PC-3 (cell line): Measurements from ENCODE around the gene DMRTA2. TPM values are rescaled to one million over a fixed set of nuclear protein-coding genes. Genes with fewer than 3 reads are reported as not detected.
"Not testable (repeated sequence)": the region's sequence is repeated elsewhere in the genome, so short reads cannot be mapped to it uniquely, and the experiment has no call there.

Experiments
- ATAC-seq: fragments of 200-7000 bp; cut with Tn5 transposase; 2 replicates; pipeline ENCODE4 v1.9.1; 2020; ENCODE audit warnings: mild to moderate bottlenecking, moderate library complexity
- BruUV-seq: library from RNA; stranded (reverse); fragments of 400-500 nt; replicated peaks from 2 replicates; lab custom pipeline; 2021; lab: Mats Ljungman, UMichigan
- CTCF ChIA-PET: fragments of 300-600 bp; sonication (Branson Sonifier 250); formaldehyde crosslinking; loops from one replicate; lab custom pipeline; 2022; ENCODE audit warnings: antibody characterized with exemption; lab: Charles Lee
- POLR2A ChIA-PET: fragments of 300-600 bp; sonication (Branson Sonifier 250); formaldehyde crosslinking; loops from one replicate; lab custom pipeline; 2022; ENCODE audit warnings: antibody characterized with exemption; ENCODE audit not compliant: unreplicated experiment; lab: Charles Lee
- DNase-seq: peaks from one replicate; pipeline ENCODE4 v3.0.0-alpha.2; 2015
- H2AFZ ChIP-seq: fragments of 300-600 bp; sonication (generic); 2 replicates; pipeline ENCODE4 v1.6.0; 2016; ENCODE audit warnings: antibody characterized with exemption, low read length
- H3F3A ChIP-seq: fragments of 300-600 bp; sonication (generic); one replicate; pipeline ENCODE4 v1.6.0; 2017; ENCODE audit warnings: antibody characterized with exemption, low read length, control low read depth, mild to moderate bottlenecking; ENCODE audit not compliant: unreplicated experiment
- H3K27ac ChIP-seq: fragments of 300-600 bp; sonication (generic); 2 replicates; pipeline ENCODE4 v1.5.1; 2016; ENCODE audit warnings: mild to moderate bottlenecking, low read length
- H3K27me3 ChIP-seq: fragments of 300-600 bp; sonication (generic); 2 replicates; pipeline ENCODE4 v1.6.1; 2016; ENCODE audit warnings: low read length, mixed read lengths
- H3K36me3 ChIP-seq: fragments of 300-600 bp; sonication (generic); 2 replicates; pipeline ENCODE4 v1.6.1; 2016; ENCODE audit warnings: low read depth, mixed run types, low read length, mixed read lengths
- H3K4me1 ChIP-seq: fragments of 300-600 bp; sonication (generic); 2 replicates; pipeline ENCODE4 v1.5.1; 2016; ENCODE audit warnings: low read length; ENCODE audit not compliant: insufficient read depth
- H3K4me2 ChIP-seq: fragments of 300-600 bp; sonication (generic); 2 replicates; pipeline ENCODE4 v1.6.0; 2016; ENCODE audit warnings: low read length
- H3K4me3 ChIP-seq: fragments of 300-600 bp; sonication (generic); 2 replicates; pipeline ENCODE4 v1.5.1; 2016; ENCODE audit warnings: mild to moderate bottlenecking, low read length, mixed read lengths
- H3K79me2 ChIP-seq: fragments of 300-600 bp; sonication (generic); 2 replicates; pipeline ENCODE4 v1.6.1; 2017; ENCODE audit warnings: low read length, mixed read lengths
- H3K9ac ChIP-seq: fragments of 300-600 bp; sonication (generic); 2 replicates; pipeline ENCODE4 v1.6.0; 2016; ENCODE audit warnings: mild to moderate bottlenecking, low read length
- H3K9me2 ChIP-seq: fragments of 300-600 bp; sonication (generic); replicated peaks from 2 replicates; pipeline ENCODE4 v1.6.1; 2016; ENCODE audit warnings: mixed run types, low read length, mixed read lengths
- H3K9me3 ChIP-seq: fragments of 300-600 bp; sonication (generic); 2 replicates; pipeline ENCODE4 v1.6.1; 2016; ENCODE audit warnings: low read length, mixed read lengths
- H4K20me1 ChIP-seq: fragments of 300-600 bp; sonication (generic); 2 replicates; pipeline ENCODE4 v1.6.1; 2016; ENCODE audit warnings: low read length, mixed read lengths
- EZH2 ChIP-seq: fragments of 300-600 bp; sonication (generic); IDR thresholded peaks from one replicate; pipeline ENCODE4 v1.6.1; 2017; ENCODE audit warnings: antibody characterized with exemption, mild to moderate bottlenecking, low read length; ENCODE audit not compliant: unreplicated experiment
- EZH2phosphoT487 ChIP-seq: fragments of 300-600 bp; sonication (generic); IDR thresholded peaks from 2 replicates; pipeline ENCODE4 v1.6.1; 2018; ENCODE audit warnings: mild to moderate bottlenecking, antibody characterized with exemption, low read length, borderline replicate concordance
- intact Hi-C: fragments of 100-400 bp; cut with micrococcal nuclease; formaldehyde crosslinking; loops from 2 replicates; pipeline ENCODE4 v1.9.0; 2023
- total RNA-seq: library from RNA; depleted of rRNA; stranded (reverse); fragments of >200 nt; gene quantifications from 2 replicates; pipeline ENCODE4 v1.2.3, GENCODE V29; 2014
- TF ChIP-seq, protein P1 (sequence below): fragments of 300-600 bp; sonication (generic); conservative IDR thresholded peaks from 2 replicates; pipeline ENCODE4 v1.5.1; 2017; ENCODE audit warnings: antibody characterized with exemption, low read depth, mild to moderate bottlenecking, low read length

Gene DMRTA2
- total RNA-seq, 1 experiment from 2014 or later = not detected

DNA sequence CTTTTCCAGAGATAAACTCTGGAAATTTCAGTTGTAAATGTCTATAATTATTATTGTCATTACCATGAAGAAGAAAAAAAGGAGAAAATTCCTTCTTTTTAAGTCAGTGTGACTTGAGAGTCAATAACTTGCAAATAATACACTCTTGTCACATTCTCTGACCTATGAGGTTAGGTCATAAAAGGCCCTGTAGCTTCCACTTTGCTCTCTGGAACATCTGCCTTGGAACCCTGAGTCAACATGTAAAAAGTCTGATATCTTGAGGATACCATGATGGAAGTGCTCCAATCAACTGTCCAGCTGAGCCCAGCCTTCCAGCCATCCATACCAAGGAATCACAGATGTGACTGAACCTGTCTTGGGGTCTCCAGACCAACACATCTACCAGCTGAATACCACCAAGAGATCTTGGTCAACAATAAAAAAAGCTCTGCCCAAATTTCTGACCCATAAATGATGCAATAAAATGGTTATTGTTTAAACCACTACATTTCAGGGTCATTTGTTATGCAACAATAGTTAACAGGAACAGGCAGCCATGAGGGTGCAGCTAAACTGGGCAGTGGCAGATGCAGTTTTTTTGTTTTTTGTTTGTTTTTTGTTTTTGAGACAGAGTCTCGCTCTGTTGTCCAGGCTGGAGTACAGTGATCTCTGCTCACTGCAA is 10.3 kb downstream of the DMRTA2 start:
- no peak overlapping the region for H3K27ac ChIP-seq
- intact Hi-C loops = no loop called here
- CTCF ChIA-PET = no interaction called here
- H3K36me3 ChIP-seq = no peaks in the 10 kb centered on the region
- no peak for DNase-seq
- no peak overlapping the region for H3K4me2 ChIP-seq
- no peak for TF ChIP-seq EZH2phosphoT487
- H3K79me2 ChIP-seq = no peaks in the 10 kb centered on the region
- H3K9ac ChIP-seq = no peak overlapping the region
- H3F3A ChIP-seq = no peaks in the 10 kb centered on the region
- no peaks in the 10 kb centered on the region for H3K9me3 ChIP-seq
- no peak overlapping the region for H3K4me3 ChIP-seq
- ATAC-seq = no peak
- BruUV-seq = no TSS peak
- H3K9me2 ChIP-seq = no peaks in the 10 kb centered on the region
- no peaks in the 10 kb centered on the region for H4K20me1 ChIP-seq
- H3K4me1 ChIP-seq = no peaks in the 10 kb centered on the region
- H2AFZ ChIP-seq = no peak overlapping the region
- POLR2A ChIA-PET = no interaction called here
- H3K27me3 ChIP-seq = no peaks in the 10 kb centered on the region

DNA sequence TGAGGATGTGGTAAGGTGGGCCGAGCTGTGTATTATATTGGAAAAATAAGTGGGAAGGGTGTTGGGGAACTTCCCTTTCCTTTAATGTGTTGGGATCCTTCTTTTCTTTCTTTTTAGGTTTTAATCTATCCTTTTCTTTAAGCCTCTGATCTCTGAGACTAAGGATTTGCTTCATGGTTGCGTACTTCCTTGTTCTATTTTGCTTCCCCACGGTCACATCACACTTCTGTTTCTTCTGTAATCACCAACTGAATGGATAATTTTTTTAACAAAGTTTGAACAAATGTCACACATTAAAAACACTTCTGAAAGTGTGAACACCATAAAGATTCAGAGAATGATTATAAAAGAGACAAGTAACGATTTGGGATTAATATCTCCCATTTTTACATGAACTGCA is 17.4 kb downstream of the DMRTA2 start:
- H4K20me1 ChIP-seq = no peaks in the 10 kb centered on the region
- intact Hi-C loops = no loop called here
- H2AFZ ChIP-seq = no peak overlapping the region
- ATAC-seq (no peak), DNase-seq (no peak)
- ChIA-PET POLR2A (no interaction called here), CTCF (no interaction called here)
- no peak overlapping the region for H3K4me3 ChIP-seq
- H3K27me3 ChIP-seq = no peaks in the 10 kb centered on the region
- no peaks in the 10 kb centered on the region for H3K79me2 ChIP-seq
- no peaks in the 10 kb centered on the region for H3F3A ChIP-seq
- TF ChIP-seq EZH2phosphoT487 (no peak), EZH2 (no peak)
- TF ChIP-seq, protein P1, sequence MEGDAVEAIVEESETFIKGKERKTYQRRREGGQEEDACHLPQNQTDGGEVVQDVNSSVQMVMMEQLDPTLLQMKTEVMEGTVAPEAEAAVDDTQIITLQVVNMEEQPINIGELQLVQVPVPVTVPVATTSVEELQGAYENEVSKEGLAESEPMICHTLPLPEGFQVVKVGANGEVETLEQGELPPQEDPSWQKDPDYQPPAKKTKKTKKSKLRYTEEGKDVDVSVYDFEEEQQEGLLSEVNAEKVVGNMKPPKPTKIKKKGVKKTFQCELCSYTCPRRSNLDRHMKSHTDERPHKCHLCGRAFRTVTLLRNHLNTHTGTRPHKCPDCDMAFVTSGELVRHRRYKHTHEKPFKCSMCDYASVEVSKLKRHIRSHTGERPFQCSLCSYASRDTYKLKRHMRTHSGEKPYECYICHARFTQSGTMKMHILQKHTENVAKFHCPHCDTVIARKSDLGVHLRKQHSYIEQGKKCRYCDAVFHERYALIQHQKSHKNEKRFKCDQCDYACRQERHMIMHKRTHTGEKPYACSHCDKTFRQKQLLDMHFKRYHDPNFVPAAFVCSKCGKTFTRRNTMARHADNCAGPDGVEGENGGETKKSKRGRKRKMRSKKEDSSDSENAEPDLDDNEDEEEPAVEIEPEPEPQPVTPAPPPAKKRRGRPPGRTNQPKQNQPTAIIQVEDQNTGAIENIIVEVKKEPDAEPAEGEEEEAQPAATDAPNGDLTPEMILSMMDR = no peak
- H3K4me1 ChIP-seq = no peaks in the 10 kb centered on the region
- no peak overlapping the region for H3K27ac ChIP-seq
- BruUV-seq = no TSS peak
- H3K36me3 ChIP-seq = no peaks in the 10 kb centered on the region
- no peaks in the 10 kb centered on the region for H3K9me3 ChIP-seq
- H3K4me2 ChIP-seq = no peak overlapping the region
- H3K9me2 ChIP-seq = no peaks in the 10 kb centered on the region
- no peak overlapping the region for H3K9ac ChIP-seq

DNA sequence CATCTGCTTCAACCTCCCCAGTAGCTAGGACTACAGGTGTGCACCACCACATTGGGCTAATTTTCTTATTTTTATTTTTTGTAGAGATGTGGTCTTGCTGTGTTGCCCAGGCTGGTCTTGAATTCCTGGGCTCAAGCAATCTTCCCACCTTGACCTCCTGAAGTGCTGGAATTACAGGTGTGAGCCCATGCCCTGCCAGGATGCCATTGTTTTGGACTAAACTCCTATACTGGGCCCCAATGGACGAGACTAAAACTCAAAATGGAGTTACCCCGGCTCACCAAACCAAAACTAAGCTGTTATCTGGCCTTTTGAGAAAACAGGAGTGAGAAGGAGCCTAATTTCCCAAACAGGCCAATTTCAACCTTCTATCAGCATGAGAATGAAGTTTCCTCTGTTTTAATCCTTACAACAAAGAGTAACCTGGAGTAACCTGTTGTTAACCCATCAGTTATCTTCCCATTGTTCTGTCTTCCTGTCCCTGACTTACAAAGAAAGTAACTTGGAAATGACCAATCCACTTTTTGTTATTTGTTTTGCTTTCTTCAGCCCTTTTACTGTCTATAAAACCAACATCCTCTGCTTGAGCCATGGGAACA is 29.6 kb downstream of the DMRTA2 start:
- intact Hi-C loops = no loop called here

DNA sequence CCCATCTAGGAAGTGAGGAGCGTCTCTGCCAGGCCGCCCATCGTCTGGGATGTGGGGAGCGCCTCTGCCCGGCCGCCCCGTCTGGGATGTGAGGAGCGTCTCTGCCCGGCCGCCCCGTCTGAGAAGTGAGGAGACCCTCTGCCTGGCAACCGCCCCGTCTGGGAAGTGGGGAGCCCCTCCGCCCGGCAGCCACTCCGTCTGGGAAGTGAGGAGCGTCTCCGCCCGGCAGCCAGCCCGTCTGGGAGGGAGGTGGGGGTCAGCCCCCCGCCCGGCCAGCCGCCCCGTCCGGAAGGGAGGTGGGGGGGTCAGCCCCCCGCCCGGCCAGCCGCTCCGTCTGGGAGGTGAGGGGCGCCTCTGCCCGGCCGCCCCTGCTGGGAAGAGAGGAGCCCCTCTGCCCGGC is 41.7 kb downstream of the DMRTA2 start:
- H3K9ac ChIP-seq, H3F3A ChIP-seq, H3K4me1 ChIP-seq, H3K4me2 ChIP-seq, H3K27me3 ChIP-seq, BruUV-seq, DNase-seq, intact Hi-C loops, H3K36me3 ChIP-seq, H2AFZ ChIP-seq, H4K20me1 ChIP-seq, H3K9me2 ChIP-seq, H3K9me3 ChIP-seq, CTCF ChIA-PET, H3K4me3 ChIP-seq, H3K27ac ChIP-seq, POLR2A ChIA-PET, H3K79me2 ChIP-seq, ATAC-seq: not testable (repeated sequence)

More for the DNA sequence above, 29.6 kb downstream of the DMRTA2 start:
- Histone ChIP-seq H3K36me3 (no peaks in the 10 kb centered on the region), H3K79me2 (no peaks in the 10 kb centered on the region), H3K27me3 (no peaks in the 10 kb centered on the region), H2AFZ (no peak overlapping the region), H3K4me1 (no peaks in the 10 kb centered on the region), H3K9me3 (no peaks in the 10 kb centered on the region), H4K20me1 (no peaks in the 10 kb centered on the region), H3K9me2 (no peaks in the 10 kb centered on the region), H3F3A (no peaks in the 10 kb centered on the region), H3K4me2 (no peak overlapping the region), H3K4me3 (no peak overlapping the region), H3K27ac (no peak overlapping the region), H3K9ac (no peak overlapping the region)
- BruUV-seq = no TSS peak
- ChIA-PET CTCF (no interaction called here), POLR2A (no interaction called here)
- DNase-seq (no peak), ATAC-seq (no peak)
- TF ChIP-seq, protein P1 = no peak
- TF ChIP-seq EZH2phosphoT487 = no peak
- TF ChIP-seq EZH2 = no peak
